Left ventricle myocardium inferior (tissue), 1 donor: ENCODE data around the gene CDH4. TPM values are rescaled to one million over a fixed set of nuclear protein-coding genes. Genes with fewer than 3 reads are reported as not detected.

ENCODE experiments used
- DNase-seq: peaks from one replicate; pipeline ENCODE4 v3.0.0-alpha.2; 2020
- H3K27ac ChIP-seq: fragments of 200-600 bp; replicated peaks from 2 replicates; pipeline ENCODE4 v1.8.0; 2021
- H3K27me3 ChIP-seq: fragments of 200-600 bp; 2 replicates; pipeline ENCODE4 v1.8.0; 2021; ENCODE audit warnings: low read depth
- H3K36me3 ChIP-seq: fragments of 200-600 bp; 2 replicates; pipeline ENCODE4 v1.8.0; 2021
- H3K4me1 ChIP-seq: fragments of 200-600 bp; 2 replicates; pipeline ENCODE4 v1.8.0; 2021
- H3K4me3 ChIP-seq: fragments of 200-600 bp; 2 replicates; pipeline ENCODE4 v1.8.0; 2021; ENCODE audit warnings: mild to moderate bottlenecking, moderate library complexity
- H3K9me3 ChIP-seq: fragments of 200-600 bp; replicated peaks from 2 replicates; pipeline ENCODE4 v1.8.0; 2021
- CTCF ChIP-seq: fragments of 200-600 bp; IDR thresholded peaks from 2 replicates; pipeline ENCODE4 v1.8.0; 2021; ENCODE audit warnings: antibody characterized with exemption, mild to moderate bottlenecking, borderline replicate concordance
- intact Hi-C: fragments of 100-400 bp; cut with micrococcal nuclease; formaldehyde crosslinking; loops from one replicate; pipeline ENCODE4 v1.11.0; 2022
- total RNA-seq: library from RNA; stranded (reverse); fragmentation: NEBNext Ultra II Directional; extraction: Animal tissue kit (Norgen Biotek cat#: 25700); gene quantifications from one replicate; pipeline ENCODE4 v1.2.1, GENCODE V29; 2021
- donor health status: DM: no; HTN: yes; CAD: no; lungs with severe emphysema.

CDH4 gene
- total RNA-seq, 1 donor from 2014 or later = 0.05 TPM

- Histone ChIP-seq H3K36me3 (no peaks in the 10 kb centered on the region), H3K4me3 (no peak overlapping the region), H3K9me3 (no peaks in the 10 kb centered on the region), H3K27ac (no peak overlapping the region), H3K4me1 (no peaks in the 10 kb centered on the region), H3K27me3 (peaks cover 93% of the 10 kb centered on the region)
- intact Hi-C loops = no loop called here
- TF ChIP-seq CTCF = no peak
- DNase-seq = no peak
These were observed 484.8 kb downstream of the CDH4 start for GRCh38 chr20:61736751-61737310.

- intact Hi-C loops = no loop called here
- no peak for TF ChIP-seq CTCF
- Histone ChIP-seq H3K36me3 (no peaks in the 10 kb centered on the region), H3K4me3 (no peak overlapping the region), H3K27me3 (peaks cover 91% of the 10 kb centered on the region), H3K4me1 (no peaks in the 10 kb centered on the region), H3K9me3 (no peaks in the 10 kb centered on the region), H3K27ac (no peak overlapping the region)
- DNase-seq = no peak
These were observed 485.3 kb downstream of the CDH4 start for GRCh38 chr20:61737346-61737745.

GRCh38 chr20:61737812-61738443 is 485.9 kb downstream of the CDH4 start:
- no peak for TF ChIP-seq CTCF
- Histone ChIP-seq H3K36me3 (no peaks in the 10 kb centered on the region), H3K4me1 (no peaks in the 10 kb centered on the region), H3K4me3 (no peak overlapping the region), H3K9me3 (no peaks in the 10 kb centered on the region), H3K27ac (no peak overlapping the region), H3K27me3 (peaks cover 91% of the 10 kb centered on the region)
- intact Hi-C loops = no loop called here
- DNase-seq = no peak

GRCh38 chr20:61738601-61739069 is 486.6 kb downstream of the CDH4 start:
- Histone ChIP-seq H3K4me1 (no peaks in the 10 kb centered on the region), H3K27ac (no peak overlapping the region), H3K27me3 (peaks cover 91% of the 10 kb centered on the region), H3K36me3 (no peaks in the 10 kb centered on the region), H3K9me3 (no peaks in the 10 kb centered on the region), H3K4me3 (no peak overlapping the region)
- no peak for TF ChIP-seq CTCF
- DNase-seq = no peak
- intact Hi-C loops = no loop called here

GRCh38 chr20:61739086-61739831 is 487.2 kb downstream of the CDH4 start:
- DNase-seq = no peak
- TF ChIP-seq CTCF = no peak
- peaks cover 89% of the 10 kb centered on the region for H3K27me3 ChIP-seq
- intact Hi-C loops = no loop called here
- no peak overlapping the region for H3K4me3 ChIP-seq
- H3K27ac ChIP-seq = no peak overlapping the region
- no peaks in the 10 kb centered on the region for H3K36me3 ChIP-seq
- no peaks in the 10 kb centered on the region for H3K4me1 ChIP-seq
- no peaks in the 10 kb centered on the region for H3K9me3 ChIP-seq
